Neural cell (in vitro differentiated cells): ENCODE data around the gene PPFIA3. TPM values are rescaled to one million over a fixed set of nuclear protein-coding genes. Genes with fewer than 3 reads are reported as not detected.

Experiments used
- H2AFZ ChIP-seq: fragments of 200-600, 300-800 bp; sonication (generic), shearing (Covaris generic); 2 replicates; pipeline ENCODE4 v1.6.0; 2014; ENCODE audit warnings: low read depth, mild to moderate bottlenecking, antibody characterized with exemption, low read length, moderate library complexity
- H3F3A ChIP-seq: fragments of 200-600 bp; shearing (Covaris generic); 2 replicates; pipeline ENCODE4 v1.6.1; 2016; ENCODE audit warnings: mild to moderate bottlenecking, moderate library complexity, mixed read lengths, antibody characterized with exemption, low read length; ENCODE audit not compliant: insufficient read depth, poor library complexity, severe bottlenecking
- H3K27ac ChIP-seq: fragments of 200-600, 300-800 bp; sonication (generic), shearing (Covaris generic); 2 replicates; pipeline ENCODE4 v1.5.1; 2014; ENCODE audit warnings: mild to moderate bottlenecking, low read length, moderate library complexity
- H3K27me3 ChIP-seq: fragments of 300-800, 200-600 bp; sonication (generic), shearing (Covaris generic); 2 replicates; pipeline ENCODE4 v1.6.0; 2014; ENCODE audit warnings: mild to moderate bottlenecking, low read depth, low read length, moderate library complexity; ENCODE audit not compliant: insufficient read depth
- H3K36me3 ChIP-seq: fragments of 300-800, 200-600 bp; sonication (generic), shearing (Covaris generic); 2 replicates; pipeline ENCODE4 v1.5.1; 2014; ENCODE audit warnings: mild to moderate bottlenecking, antibody characterized with exemption, low read length, moderate library complexity; ENCODE audit not compliant: insufficient read depth
- H3K4me2 ChIP-seq: fragments of 300-800, 200-600 bp; sonication (generic), shearing (Covaris generic); 2 replicates; pipeline ENCODE4 v1.6.0; 2014; ENCODE audit warnings: mild to moderate bottlenecking, low read length
- H3K4me3 ChIP-seq: fragments of 300-800, 200-600 bp; sonication (generic), shearing (Covaris generic); 2 replicates; pipeline ENCODE4 v1.5.1; 2014; ENCODE audit warnings: mild to moderate bottlenecking, low read length, moderate library complexity
- H3K79me2 ChIP-seq: fragments of 200-600 bp; shearing (Covaris generic); replicated peaks from 2 replicates; pipeline ENCODE4 v1.6.0; 2014; ENCODE audit warnings: mild to moderate bottlenecking, low read length, moderate library complexity; ENCODE audit not compliant: insufficient read depth
- H3K9ac ChIP-seq: fragments of 300-800, 200-600 bp; sonication (generic), shearing (Covaris generic); 2 replicates; pipeline ENCODE4 v1.6.1; 2016; ENCODE audit warnings: mild to moderate bottlenecking, low read length, mixed read lengths
- H3K9me2 ChIP-seq: fragments of 200-600 bp; shearing (Covaris generic); 2 replicates; pipeline ENCODE4 v1.6.1; 2016; ENCODE audit warnings: mild to moderate bottlenecking, low read length, mixed read lengths; ENCODE audit not compliant: insufficient read depth
- H3K9me3 ChIP-seq: fragments of 200-600, 300-800 bp; sonication (generic), shearing (Covaris generic); 2 replicates; pipeline ENCODE4 v1.6.1; 2016; ENCODE audit warnings: mild to moderate bottlenecking, mixed run types, low read length, moderate library complexity, mixed read lengths
- H4K20me1 ChIP-seq: fragments of 200-600 bp; shearing (Covaris generic); 2 replicates; pipeline ENCODE4 v1.6.1; 2016; ENCODE audit warnings: mild to moderate bottlenecking, mixed run types; ENCODE audit not compliant: insufficient read depth
- CTCF ChIP-seq: fragments of 450-650 bp; IDR thresholded peaks from 2 replicates; pipeline ENCODE4 v1.5.1; 2014; ENCODE audit warnings: antibody characterized with exemption, mild to moderate bottlenecking, moderate library complexity; ENCODE audit not compliant: poor library complexity, severe bottlenecking
- EP300 ChIP-seq: fragments of 450-650 bp; conservative IDR thresholded peaks from 2 replicates; pipeline ENCODE4 v1.6.1; 2014; ENCODE audit warnings: antibody characterized with exemption, mild to moderate bottlenecking, moderate library complexity; ENCODE audit not compliant: poor library complexity, severe bottlenecking
- EZH2 ChIP-seq: fragments of 200-600, 300-800 bp; shearing (Covaris generic), sonication (generic); IDR thresholded peaks from 2 replicates; pipeline ENCODE4 v1.6.1; 2014; ENCODE audit warnings: antibody characterized with exemption, low read length, borderline replicate concordance, mild to moderate bottlenecking; ENCODE audit not compliant: insufficient read depth, poor library complexity, severe bottlenecking
- MXI1 ChIP-seq: fragments of 450-650 bp; conservative IDR thresholded peaks from 2 replicates; pipeline ENCODE4 v1.6.1; 2014; ENCODE audit warnings: antibody characterized with exemption, mild to moderate bottlenecking; ENCODE audit not compliant: poor library complexity, severe bottlenecking
- POLR2AphosphoS5 ChIP-seq: IDR thresholded peaks from 2 replicates; pipeline ENCODE4 v1.6.1; 2012
- RAD21 ChIP-seq: fragments of 450-650 bp; conservative IDR thresholded peaks from 2 replicates; pipeline ENCODE4 v1.6.1; 2014; ENCODE audit warnings: antibody characterized with exemption, mild to moderate bottlenecking, moderate library complexity
- SMC3 ChIP-seq: fragments of 450-650 bp; conservative IDR thresholded peaks from 2 replicates; pipeline ENCODE4 v1.6.1; 2014; ENCODE audit warnings: antibody characterized with exemption, mild to moderate bottlenecking, moderate library complexity; ENCODE audit not compliant: poor library complexity
- TAF1 ChIP-seq: IDR thresholded peaks from 2 replicates; pipeline ENCODE4 v1.6.1; 2012; ENCODE audit warnings: low read depth
- polyA plus RNA-seq: library from polyadenylated mRNA; depleted of rRNA; stranded (reverse); fragments of >200 nt; gene quantifications from 2 replicates; pipeline ENCODE4 v1.2.3, GENCODE V29; 2014
- TF ChIP-seq, protein P1 (sequence below): IDR thresholded peaks from 2 replicates; pipeline ENCODE4 v1.6.1; 2012; ENCODE audit warnings: borderline replicate concordance

The PPFIA3 gene
- polyA plus RNA-seq, 1 donor from 2014 or later: 80.7 TPM

GRCh38 chr19:49190781-49191180 lies 71.4 kb downstream of the PPFIA3 start:
- TF ChIP-seq EP300 (no peak), POLR2AphosphoS5 (no peak), RAD21 (no peak), CTCF (no peak), MXI1 (no peak), TAF1 (no peak), SMC3 (no peak), EZH2 (no peak)
- TF ChIP-seq, protein P1, sequence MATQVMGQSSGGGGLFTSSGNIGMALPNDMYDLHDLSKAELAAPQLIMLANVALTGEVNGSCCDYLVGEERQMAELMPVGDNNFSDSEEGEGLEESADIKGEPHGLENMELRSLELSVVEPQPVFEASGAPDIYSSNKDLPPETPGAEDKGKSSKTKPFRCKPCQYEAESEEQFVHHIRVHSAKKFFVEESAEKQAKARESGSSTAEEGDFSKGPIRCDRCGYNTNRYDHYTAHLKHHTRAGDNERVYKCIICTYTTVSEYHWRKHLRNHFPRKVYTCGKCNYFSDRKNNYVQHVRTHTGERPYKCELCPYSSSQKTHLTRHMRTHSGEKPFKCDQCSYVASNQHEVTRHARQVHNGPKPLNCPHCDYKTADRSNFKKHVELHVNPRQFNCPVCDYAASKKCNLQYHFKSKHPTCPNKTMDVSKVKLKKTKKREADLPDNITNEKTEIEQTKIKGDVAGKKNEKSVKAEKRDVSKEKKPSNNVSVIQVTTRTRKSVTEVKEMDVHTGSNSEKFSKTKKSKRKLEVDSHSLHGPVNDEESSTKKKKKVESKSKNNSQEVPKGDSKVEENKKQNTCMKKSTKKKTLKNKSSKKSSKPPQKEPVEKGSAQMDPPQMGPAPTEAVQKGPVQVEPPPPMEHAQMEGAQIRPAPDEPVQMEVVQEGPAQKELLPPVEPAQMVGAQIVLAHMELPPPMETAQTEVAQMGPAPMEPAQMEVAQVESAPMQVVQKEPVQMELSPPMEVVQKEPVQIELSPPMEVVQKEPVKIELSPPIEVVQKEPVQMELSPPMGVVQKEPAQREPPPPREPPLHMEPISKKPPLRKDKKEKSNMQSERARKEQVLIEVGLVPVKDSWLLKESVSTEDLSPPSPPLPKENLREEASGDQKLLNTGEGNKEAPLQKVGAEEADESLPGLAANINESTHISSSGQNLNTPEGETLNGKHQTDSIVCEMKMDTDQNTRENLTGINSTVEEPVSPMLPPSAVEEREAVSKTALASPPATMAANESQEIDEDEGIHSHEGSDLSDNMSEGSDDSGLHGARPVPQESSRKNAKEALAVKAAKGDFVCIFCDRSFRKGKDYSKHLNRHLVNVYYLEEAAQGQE: no peak
- H3K9me2 ChIP-seq: no peaks in the 10 kb centered on the region

GRCh38 chr19:49193822-49194394 lies 74.6 kb downstream of the PPFIA3 start:
- Histone ChIP-seq H3K79me2 (no peaks in the 10 kb centered on the region), H3K4me3 (no peak overlapping the region), H2AFZ (no peak overlapping the region), H3K9ac (no peak overlapping the region), H3K9me3 (no peaks in the 10 kb centered on the region), H3K27me3 (no peaks in the 10 kb centered on the region), H3K36me3 (peaks cover 11% of the 10 kb centered on the region), H3K9me2 (no peaks in the 10 kb centered on the region), H3F3A (no peaks in the 10 kb centered on the region), H3K27ac (no peak overlapping the region), H3K4me2 (no peak overlapping the region), H4K20me1 (no peaks in the 10 kb centered on the region)
- TF ChIP-seq MXI1 (no peak), TAF1 (no peak), EP300 (no peak), EZH2 (no peak), SMC3 (no peak), POLR2AphosphoS5 (no peak), CTCF (no peak), RAD21 (no peak)
- TF ChIP-seq, protein P1: no peak

More at GRCh38 chr19:49190781-49191180, 71.4 kb downstream of the PPFIA3 start:
- no peak overlapping the region for H3K4me2 ChIP-seq
- no peaks in the 10 kb centered on the region for H4K20me1 ChIP-seq
- no peak overlapping the region for H3K9ac ChIP-seq
- no peaks in the 10 kb centered on the region for H3K27me3 ChIP-seq
- H3K4me3 ChIP-seq: no peak overlapping the region
- H3K9me3 ChIP-seq: no peaks in the 10 kb centered on the region
- H2AFZ ChIP-seq: no peak overlapping the region
- peaks cover 11% of the 10 kb centered on the region for H3K36me3 ChIP-seq
- H3K27ac ChIP-seq: no peak overlapping the region
- no peaks in the 10 kb centered on the region for H3F3A ChIP-seq
- no peaks in the 10 kb centered on the region for H3K79me2 ChIP-seq
